NB4 (cell line): ENCODE data around the gene VIPR2.

ENCODE experiments used
- POLR2A ChIP-seq: IDR thresholded peaks from 2 replicates; pipeline ENCODE4 v1.6.1; 2011; ENCODE audit warnings: mild to moderate bottlenecking; ENCODE audit not compliant: insufficient read length; ENCODE audit errors: extremely low read depth
- TF ChIP-seq, protein P1 (sequence below): IDR thresholded peaks from one replicate; pipeline ENCODE4 v1.5.1; 2012; ENCODE audit warnings: low read depth, low read length

DNA sequence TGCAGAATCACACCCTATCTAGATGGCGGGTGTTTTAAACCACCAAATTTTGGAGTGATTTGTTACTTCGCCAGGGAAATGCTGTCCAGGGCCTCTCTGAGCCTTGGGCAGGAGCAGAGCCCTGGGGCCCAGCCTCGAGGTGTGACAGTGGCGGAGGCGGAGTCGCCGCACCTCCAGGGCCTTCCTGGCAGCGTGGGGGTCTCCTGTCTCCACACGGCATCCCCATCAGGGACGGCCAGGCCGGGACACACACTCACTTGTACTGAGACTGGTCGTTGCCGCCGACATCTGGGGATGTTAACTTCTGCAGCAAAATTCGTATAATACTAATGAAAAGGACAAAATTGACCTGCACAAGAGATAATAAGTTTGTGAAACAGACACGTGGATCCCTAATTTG is 110.7 kb downstream of the VIPR2 start:
- TF ChIP-seq, protein P1, sequence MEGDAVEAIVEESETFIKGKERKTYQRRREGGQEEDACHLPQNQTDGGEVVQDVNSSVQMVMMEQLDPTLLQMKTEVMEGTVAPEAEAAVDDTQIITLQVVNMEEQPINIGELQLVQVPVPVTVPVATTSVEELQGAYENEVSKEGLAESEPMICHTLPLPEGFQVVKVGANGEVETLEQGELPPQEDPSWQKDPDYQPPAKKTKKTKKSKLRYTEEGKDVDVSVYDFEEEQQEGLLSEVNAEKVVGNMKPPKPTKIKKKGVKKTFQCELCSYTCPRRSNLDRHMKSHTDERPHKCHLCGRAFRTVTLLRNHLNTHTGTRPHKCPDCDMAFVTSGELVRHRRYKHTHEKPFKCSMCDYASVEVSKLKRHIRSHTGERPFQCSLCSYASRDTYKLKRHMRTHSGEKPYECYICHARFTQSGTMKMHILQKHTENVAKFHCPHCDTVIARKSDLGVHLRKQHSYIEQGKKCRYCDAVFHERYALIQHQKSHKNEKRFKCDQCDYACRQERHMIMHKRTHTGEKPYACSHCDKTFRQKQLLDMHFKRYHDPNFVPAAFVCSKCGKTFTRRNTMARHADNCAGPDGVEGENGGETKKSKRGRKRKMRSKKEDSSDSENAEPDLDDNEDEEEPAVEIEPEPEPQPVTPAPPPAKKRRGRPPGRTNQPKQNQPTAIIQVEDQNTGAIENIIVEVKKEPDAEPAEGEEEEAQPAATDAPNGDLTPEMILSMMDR: no peak
- TF ChIP-seq POLR2A: no peak
